ENCODE measurements around the gene MYO5C.
"Not testable (repeated sequence)": the region's sequence is repeated elsewhere in the genome, so short reads cannot be mapped to it uniquely, and the experiment has no call there.

Gene MYO5C

GRCh38 chr15:52172869-52173268 lies 122.7 kb downstream of the MYO5C start:
- no peak for DNase-seq (ENCODE audit: low read depth)

GRCh38 chr15:52171807-52172206 lies 123.8 kb downstream of the MYO5C start:
- no peak for DNase-seq (ENCODE audit: low read depth)

- no peak for DNase-seq (ENCODE audit: low read depth)
Observed at GRCh38 chr15:52171386-52171785, 124.2 kb downstream of the MYO5C start.

GRCh38 chr15:52170199-52170598 lies 125.4 kb downstream of the MYO5C start:
- DNase-seq (ENCODE audit: low read depth): not testable (repeated sequence)

GRCh38 chr15:52165494-52166131 lies 130.0 kb downstream of the MYO5C start:
- DNase-seq (ENCODE audit: low read depth): not testable (repeated sequence)

GRCh38 chr15:52164631-52165265 lies 130.9 kb downstream of the MYO5C start:
- DNase-seq (ENCODE audit: low read depth): no peak

GRCh38 chr15:52163321-52164190 lies 132.0 kb downstream of the MYO5C start:
- DNase-seq (ENCODE audit: low read depth): no peak

- DNase-seq (ENCODE audit: low read depth): no peak
Observed at GRCh38 chr15:52162876-52163275, 132.7 kb downstream of the MYO5C start.

GRCh38 chr15:52162260-52162659 lies 133.3 kb downstream of the MYO5C start:
- DNase-seq (ENCODE audit: low read depth): no peak

GRCh38 chr15:52161406-52161966 lies 134.1 kb downstream of the MYO5C start:
- DNase-seq (ENCODE audit: low read depth): no peak

- DNase-seq (ENCODE audit: low read depth): no peak
Observed at GRCh38 chr15:52159645-52160044, 136.0 kb downstream of the MYO5C start.

- DNase-seq (ENCODE audit: low read depth): no peak
Observed at GRCh38 chr15:52158084-52158765, 137.4 kb downstream of the MYO5C start.

GRCh38 chr15:52155878-52156277 lies 139.7 kb downstream of the MYO5C start:
- no peak for DNase-seq (ENCODE audit: low read depth)

GRCh38 chr15:52154896-52155865 lies 140.4 kb downstream of the MYO5C start:
- no peak for DNase-seq (ENCODE audit: low read depth)

- DNase-seq (ENCODE audit: low read depth): no peak
Observed at GRCh38 chr15:52153900-52154895, 141.4 kb downstream of the MYO5C start.

- DNase-seq (ENCODE audit: low read depth): no peak
Observed at GRCh38 chr15:52151353-52151752, 144.3 kb downstream of the MYO5C start.

GRCh38 chr15:52150871-52151270 lies 144.7 kb downstream of the MYO5C start:
- no peak for DNase-seq (ENCODE audit: low read depth)

- no peak for DNase-seq (ENCODE audit: low read depth)
Observed at GRCh38 chr15:52150043-52150825, 145.4 kb downstream of the MYO5C start.

- DNase-seq (ENCODE audit: low read depth): no peak
Observed at GRCh38 chr15:52148403-52148802, 147.2 kb downstream of the MYO5C start.
